HCT116 (cell line): ENCODE results near the gene THSD7B. TPM values are rescaled to one million over a fixed set of nuclear protein-coding genes. Genes with fewer than 3 reads are reported as not detected.

ENCODE experiments used
- ATAC-seq: fragments of 200-7000 bp; cut with Tn5 transposase; 2 replicates; pipeline ENCODE4 v1.9.1; 2020; ENCODE audit warnings: mild to moderate bottlenecking, moderate library complexity
- BruUV-seq: library from RNA; stranded (reverse); fragments of 400-500 nt; replicated peaks from 2 replicates; lab custom pipeline; 2021; lab: Mats Ljungman, UMichigan
- CTCF ChIA-PET: fragments of 300-600 bp; sonication (Branson Sonifier 250); formaldehyde crosslinking; loops from one replicate; lab custom pipeline; 2021; ENCODE audit warnings: antibody characterized with exemption; lab: Charles Lee
- POLR2A ChIA-PET: fragments of 300-600, 350-600 bp; sonication (Branson Sonifier 250); formaldehyde crosslinking; loops from one replicate; lab custom pipeline; 2021; ENCODE audit warnings: antibody characterized with exemption; lab: Charles Lee
- RAD21 ChIA-PET, 2 experiments: fragments of 300-600 bp; sonication (Branson Sonifier 250); formaldehyde crosslinking; loops; one replicate each; lab custom pipeline; 2023; ENCODE audit warnings: low total read pairs in 2 of 2; ENCODE audit not compliant: uncharacterized antibody in 2 of 2, unreplicated experiment in 2 of 2, low non-redundant PET in 1 of 2; lab: Charles Lee
- DNase-seq: peaks from one replicate; pipeline ENCODE4 v3.0.0-alpha.2; 2010; ENCODE audit warnings: low read depth, low spot score
- H2AFZ ChIP-seq: fragments of 200-600 bp; shearing (Covaris generic), sonication (generic); 2 replicates; pipeline ENCODE4 v1.6.1; 2017; ENCODE audit warnings: low read depth, mixed run types, mixed read lengths, antibody characterized with exemption, low read length; ENCODE audit not compliant: poor library complexity, severe bottlenecking
- H3K27ac ChIP-seq: 2 replicates; pipeline ENCODE4 v1.5.1; 2012; ENCODE audit warnings: low read depth, low read length
- H3K27me3 ChIP-seq: fragments of 200-600 bp; sonication (generic); 2 replicates; pipeline ENCODE4 v1.6.1; 2016; ENCODE audit warnings: mixed run types, low read length, mixed read lengths; ENCODE audit not compliant: insufficient read depth
- H3K36me3 ChIP-seq, 2 experiments: fragments of 200-500 bp in 1 of 2; fragments of 200-600 bp in 1 of 2; sonication (Bioruptor generic) in 1 of 2; sonication (generic) in 1 of 2; 2 replicates each; pipeline versions ENCODE4 v1.5.1 to v1.6.1; 2014 to 2016; ENCODE audit warnings: low read length in 2 of 2, inconsistent platforms in 1 of 2, mixed read lengths in 1 of 2, mixed run types in 1 of 2; ENCODE audit not compliant: insufficient read depth in 2 of 2, control insufficient read depth in 1 of 2
- H3K4me1 ChIP-seq, 2 experiments: fragments of 200-600 bp in 1 of 2; sonication (generic) in 1 of 2; 2 replicates each; pipeline versions ENCODE4 v1.5.1 to v1.6.1; 2012 to 2017; ENCODE audit warnings: low read length in 2 of 2, inconsistent platforms in 1 of 2, mild to moderate bottlenecking in 1 of 2, mixed read lengths in 1 of 2, mixed run types in 1 of 2, moderate library complexity in 1 of 2; ENCODE audit not compliant: insufficient read depth in 2 of 2, control insufficient read depth in 1 of 2
- H3K4me2 ChIP-seq: fragments of 200-600 bp; sonication (generic); 2 replicates; pipeline ENCODE4 v1.6.1; 2017; ENCODE audit warnings: mixed run types, low read length, mixed read lengths
- H3K4me3 ChIP-seq, 2 experiments: fragments of 200-600 bp in 1 of 2; sonication (generic) in 1 of 2; replicated peaks in 1 of 2; 2 replicates each; pipeline ENCODE4 v1.5.1; 2011 to 2016; ENCODE audit warnings: low read length in 2 of 2, control low read depth in 1 of 2, low read depth in 1 of 2, mild to moderate bottlenecking in 1 of 2, mixed read lengths in 1 of 2, mixed run types in 1 of 2
- H3K79me2 ChIP-seq: fragments of 200-600 bp; sonication (generic); 2 replicates; pipeline ENCODE4 v1.6.1; 2017; ENCODE audit warnings: mild to moderate bottlenecking, mixed run types, low read length, moderate library complexity, mixed read lengths; ENCODE audit not compliant: insufficient read depth
- H3K9ac ChIP-seq: fragments of 200-600 bp; sonication (generic); 2 replicates; pipeline ENCODE4 v1.6.1; 2016; ENCODE audit warnings: low read length, mixed read lengths
- H3K9me2 ChIP-seq: fragments of 200-600 bp; sonication (generic), shearing (Covaris generic); 2 replicates; pipeline ENCODE4 v1.6.1; 2017; ENCODE audit warnings: mixed run types, mild to moderate bottlenecking, moderate library complexity; ENCODE audit not compliant: insufficient read depth
- H3K9me3 ChIP-seq, 2 experiments: fragments of 200-500 bp in 1 of 2; fragments of 200-600 bp in 1 of 2; sonication (Bioruptor generic) in 1 of 2; sonication (generic) in 1 of 2; 2 replicates each; pipeline ENCODE4 v1.6.1; 2014 to 2017; ENCODE audit warnings: low read length in 2 of 2, mixed read lengths in 2 of 2, inconsistent platforms in 1 of 2, low read depth in 1 of 2, mild to moderate bottlenecking in 1 of 2, mixed run types in 1 of 2, moderate library complexity in 1 of 2; ENCODE audit not compliant: control insufficient read depth in 1 of 2, insufficient read depth in 1 of 2
- H4K20me1 ChIP-seq: fragments of 200-600 bp; sonication (generic), shearing (Covaris generic); 2 replicates; pipeline ENCODE4 v1.6.1; 2017; ENCODE audit warnings: mixed run types, mild to moderate bottlenecking, moderate library complexity; ENCODE audit not compliant: insufficient read depth
- ATF3 ChIP-seq: IDR thresholded peaks from 2 replicates; pipeline ENCODE4 v1.6.1; 2012
- CEBPB ChIP-seq: IDR thresholded peaks from 2 replicates; pipeline ENCODE4 v1.6.1; 2012; ENCODE audit warnings: low read depth
- EGR1 ChIP-seq: IDR thresholded peaks from 2 replicates; pipeline ENCODE4 v1.6.1; 2012; ENCODE audit warnings: low read depth
- ELF1 ChIP-seq: IDR thresholded peaks from 2 replicates; pipeline ENCODE4 v1.6.1; 2012; ENCODE audit warnings: low read depth, borderline replicate concordance
- EZH2 ChIP-seq: fragments of 200-600 bp; sonication (generic); IDR thresholded peaks from 2 replicates; pipeline ENCODE4 v1.6.1; 2017; ENCODE audit warnings: antibody characterized with exemption, mixed run types
- FOSL1 ChIP-seq: IDR thresholded peaks from 2 replicates; pipeline ENCODE4 v1.6.1; 2012; ENCODE audit warnings: low read depth
- JUND ChIP-seq: IDR thresholded peaks from 2 replicates; pipeline ENCODE4 v1.6.1; 2012
- POLR2A ChIP-seq: IDR thresholded peaks from 2 replicates; pipeline ENCODE4 v1.7.0; 2011; ENCODE audit warnings: borderline replicate concordance; ENCODE audit not compliant: insufficient read depth, insufficient read length; ENCODE audit errors: extremely low read depth
- RAD21 ChIP-seq: IDR thresholded peaks from 2 replicates; pipeline ENCODE4 v1.6.1; 2012; ENCODE audit warnings: low read depth, mild to moderate bottlenecking
- REST ChIP-seq: IDR thresholded peaks from 2 replicates; pipeline ENCODE4 v1.6.1; 2012; ENCODE audit warnings: low read depth
- SP1 ChIP-seq: IDR thresholded peaks from 2 replicates; pipeline ENCODE4 v1.6.1; 2012; ENCODE audit warnings: low read depth
- SRF ChIP-seq: IDR thresholded peaks from 2 replicates; pipeline ENCODE4 v1.6.1; 2012; ENCODE audit warnings: low read depth
- YY1 ChIP-seq: IDR thresholded peaks from 2 replicates; pipeline ENCODE4 v1.6.1; 2011; ENCODE audit warnings: low read length, low read depth, moderate library complexity, mild to moderate bottlenecking; ENCODE audit not compliant: insufficient replicate concordance; ENCODE audit errors: extremely low read depth
- ZFX ChIP-seq: fragments of 450-650 bp; IDR thresholded peaks from 2 replicates; pipeline ENCODE4 v1.6.1; 2017
- ZNF274 ChIP-seq: fragments of 200-500 bp; sonication (Bioruptor generic); IDR thresholded peaks from 2 replicates; pipeline ENCODE4 v1.6.1; 2014; ENCODE audit warnings: mild to moderate bottlenecking, low read depth, low read length, inconsistent platforms
- intact Hi-C: fragments of 100-400 bp; cut with micrococcal nuclease; formaldehyde crosslinking; loops from 2 replicates; pipeline ENCODE4 v1.10.0; 2022
- total RNA-seq: library from RNA; stranded (reverse); gene quantifications from one replicate; pipeline ENCODE4 v1.2.1, GENCODE V29; 2021; ENCODE audit not compliant: unreplicated experiment
- TF ChIP-seq, protein P1 (sequence below): IDR thresholded peaks from 2 replicates; pipeline ENCODE4 v1.6.1; 2012
- TF ChIP-seq, protein P2 (sequence below): IDR thresholded peaks from 2 replicates; pipeline ENCODE4 v1.6.1; 2011; ENCODE audit warnings: mild to moderate bottlenecking, low read length, moderate library complexity; ENCODE audit not compliant: insufficient replicate concordance; ENCODE audit errors: extremely low read depth

Gene THSD7B
- total RNA-seq, 1 experiment from 2014 or later = not detected

GRCh38 chr2:137654046-137654445 is 888.7 kb downstream of the THSD7B start:
- Histone ChIP-seq H3K4me1 (no peaks in the 10 kb centered on the region), H3K4me3 (no peak overlapping the region), H2AFZ (no peak overlapping the region), H3K4me2 (no peak overlapping the region)
- RAD21 ChIA-PET = no interaction called here
- TF ChIP-seq, protein P1, sequence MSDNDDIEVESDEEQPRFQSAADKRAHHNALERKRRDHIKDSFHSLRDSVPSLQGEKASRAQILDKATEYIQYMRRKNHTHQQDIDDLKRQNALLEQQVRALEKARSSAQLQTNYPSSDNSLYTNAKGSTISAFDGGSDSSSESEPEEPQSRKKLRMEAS = no peak
- no peak for TF ChIP-seq EZH2
- no peak for TF ChIP-seq FOSL1
- TF ChIP-seq ELF1 = no peak
- no peak for TF ChIP-seq ZFX
- TF ChIP-seq RAD21 = no peak
- no peak for TF ChIP-seq SRF
- no peak for TF ChIP-seq ATF3
- no peak for TF ChIP-seq SP1
- no peak for TF ChIP-seq YY1
- TF ChIP-seq ZNF274 = no peak
- no peak for TF ChIP-seq POLR2A
- no peak for TF ChIP-seq REST
- TF ChIP-seq, protein P2, sequence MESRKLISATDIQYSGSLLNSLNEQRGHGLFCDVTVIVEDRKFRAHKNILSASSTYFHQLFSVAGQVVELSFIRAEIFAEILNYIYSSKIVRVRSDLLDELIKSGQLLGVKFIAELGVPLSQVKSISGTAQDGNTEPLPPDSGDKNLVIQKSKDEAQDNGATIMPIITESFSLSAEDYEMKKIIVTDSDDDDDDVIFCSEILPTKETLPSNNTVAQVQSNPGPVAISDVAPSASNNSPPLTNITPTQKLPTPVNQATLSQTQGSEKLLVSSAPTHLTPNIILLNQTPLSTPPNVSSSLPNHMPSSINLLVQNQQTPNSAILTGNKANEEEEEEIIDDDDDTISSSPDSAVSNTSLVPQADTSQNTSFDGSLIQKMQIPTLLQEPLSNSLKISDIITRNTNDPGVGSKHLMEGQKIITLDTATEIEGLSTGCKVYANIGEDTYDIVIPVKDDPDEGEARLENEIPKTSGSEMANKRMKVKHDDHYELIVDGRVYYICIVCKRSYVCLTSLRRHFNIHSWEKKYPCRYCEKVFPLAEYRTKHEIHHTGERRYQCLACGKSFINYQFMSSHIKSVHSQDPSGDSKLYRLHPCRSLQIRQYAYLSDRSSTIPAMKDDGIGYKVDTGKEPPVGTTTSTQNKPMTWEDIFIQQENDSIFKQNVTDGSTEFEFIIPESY = no peak
- TF ChIP-seq JUND = no peak
- no peak for TF ChIP-seq EGR1
- no peak for TF ChIP-seq CEBPB
- TF ChIP-seq, all 23 proteins: peak for 0
- ChIA-PET POLR2A (no interaction called here), CTCF (no interaction called here)
- BruUV-seq = no TSS peak
- intact Hi-C loops = no loop called here
- no peaks in the 10 kb centered on the region for H3K36me3 ChIP-seq
- no peaks in the 10 kb centered on the region for H3K9me2 ChIP-seq
- H3K27me3 ChIP-seq = no peaks in the 10 kb centered on the region
- H3K9ac ChIP-seq = no peak overlapping the region
- no peaks in the 10 kb centered on the region for H3K79me2 ChIP-seq
- no peak overlapping the region for H3K27ac ChIP-seq
- H4K20me1 ChIP-seq = no peaks in the 10 kb centered on the region
- no peak for ATAC-seq
- no peaks in the 10 kb centered on the region for H3K9me3 ChIP-seq
- no peak for DNase-seq
